ENCODE measurements around the gene BIRC6.

BIRC6 gene

DNA sequence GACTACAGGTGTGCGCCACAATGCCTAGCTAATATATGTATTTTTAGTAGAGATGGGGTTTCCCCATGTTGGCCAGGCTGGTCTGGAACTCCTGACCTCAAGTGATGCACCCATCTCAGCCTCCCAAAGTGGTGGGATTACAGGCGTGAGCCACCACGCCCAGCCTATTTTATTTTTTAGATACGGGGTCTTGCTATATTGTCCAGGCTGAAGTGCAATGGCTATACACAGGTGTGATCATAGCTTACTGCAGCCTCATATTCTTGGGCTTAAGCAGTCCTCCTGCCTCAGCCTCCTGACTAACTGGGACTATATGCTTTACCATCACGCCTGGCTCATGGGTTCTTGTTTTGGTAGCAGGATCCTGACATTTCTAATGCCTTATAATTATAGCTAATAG is 42.4 kb downstream of the BIRC6 start:
- ChIA-PET POLR2A (no interaction called here), CTCF (interaction anchor here (1.8 kb wide), 1 partner anchor 22 kb away, joined by 5 read pairs; no protein-coding TSS in a partner anchor)
- H3K4me3 ChIP-seq (ENCODE audit: low read depth, low read length), result no peak overlapping the region
- DNase-seq (ENCODE audit: low read depth, low spot score), result no peak
- TF ChIP-seq, protein P1, sequence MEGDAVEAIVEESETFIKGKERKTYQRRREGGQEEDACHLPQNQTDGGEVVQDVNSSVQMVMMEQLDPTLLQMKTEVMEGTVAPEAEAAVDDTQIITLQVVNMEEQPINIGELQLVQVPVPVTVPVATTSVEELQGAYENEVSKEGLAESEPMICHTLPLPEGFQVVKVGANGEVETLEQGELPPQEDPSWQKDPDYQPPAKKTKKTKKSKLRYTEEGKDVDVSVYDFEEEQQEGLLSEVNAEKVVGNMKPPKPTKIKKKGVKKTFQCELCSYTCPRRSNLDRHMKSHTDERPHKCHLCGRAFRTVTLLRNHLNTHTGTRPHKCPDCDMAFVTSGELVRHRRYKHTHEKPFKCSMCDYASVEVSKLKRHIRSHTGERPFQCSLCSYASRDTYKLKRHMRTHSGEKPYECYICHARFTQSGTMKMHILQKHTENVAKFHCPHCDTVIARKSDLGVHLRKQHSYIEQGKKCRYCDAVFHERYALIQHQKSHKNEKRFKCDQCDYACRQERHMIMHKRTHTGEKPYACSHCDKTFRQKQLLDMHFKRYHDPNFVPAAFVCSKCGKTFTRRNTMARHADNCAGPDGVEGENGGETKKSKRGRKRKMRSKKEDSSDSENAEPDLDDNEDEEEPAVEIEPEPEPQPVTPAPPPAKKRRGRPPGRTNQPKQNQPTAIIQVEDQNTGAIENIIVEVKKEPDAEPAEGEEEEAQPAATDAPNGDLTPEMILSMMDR (IDR thresholded peaks at IDR 0.05; ENCODE audit: insufficient read depth, low read length, missing control alignments), result no peak

GRCh38 chr2:32402091-32402490 is 45.3 kb downstream of the BIRC6 start:
- ChIA-PET POLR2A (no interaction called here), CTCF (no interaction called here)
- TF ChIP-seq, protein P1 (IDR thresholded peaks at IDR 0.05; ENCODE audit: insufficient read depth, low read length, missing control alignments), result no peak
- no peak overlapping the region for H3K4me3 ChIP-seq (ENCODE audit: low read depth, low read length)
- no peak for DNase-seq (ENCODE audit: low read depth, low spot score)

- no peak overlapping the region for H3K4me3 ChIP-seq (ENCODE audit: low read depth, low read length)
- POLR2A ChIA-PET, result no interaction called here
- CTCF ChIA-PET, result no interaction called here
- no peak for DNase-seq (ENCODE audit: low read depth, low spot score)
- TF ChIP-seq, protein P1 (IDR thresholded peaks at IDR 0.05; ENCODE audit: insufficient read depth, low read length, missing control alignments), result no peak
These were observed 47.0 kb downstream of the BIRC6 start for GRCh38 chr2:32403782-32404181.

- POLR2A ChIA-PET, result no interaction called here
- no peak for DNase-seq (ENCODE audit: low read depth, low spot score)
- TF ChIP-seq, protein P1 (IDR thresholded peaks at IDR 0.05; ENCODE audit: insufficient read depth, low read length, missing control alignments), result no peak
- no peak overlapping the region for H3K4me3 ChIP-seq (ENCODE audit: low read depth, low read length)
- CTCF ChIA-PET, result interaction anchor here (1.1 kb wide), 1 partner anchor 14 kb away, joined by 3 read pairs; no protein-coding TSS in a partner anchor
These were observed 47.9 kb downstream of the BIRC6 start for GRCh38 chr2:32404691-32405090.

GRCh38 chr2:32416519-32416918 is 59.7 kb downstream of the BIRC6 start:
- POLR2A ChIA-PET, result no interaction called here
- no peak for DNase-seq (ENCODE audit: low read depth, low spot score)
- TF ChIP-seq, protein P1 (IDR thresholded peaks at IDR 0.05; ENCODE audit: insufficient read depth, low read length, missing control alignments), result no peak
- CTCF ChIA-PET, result no interaction called here
- H3K4me3 ChIP-seq (ENCODE audit: low read depth, low read length), result no peak overlapping the region

DNA sequence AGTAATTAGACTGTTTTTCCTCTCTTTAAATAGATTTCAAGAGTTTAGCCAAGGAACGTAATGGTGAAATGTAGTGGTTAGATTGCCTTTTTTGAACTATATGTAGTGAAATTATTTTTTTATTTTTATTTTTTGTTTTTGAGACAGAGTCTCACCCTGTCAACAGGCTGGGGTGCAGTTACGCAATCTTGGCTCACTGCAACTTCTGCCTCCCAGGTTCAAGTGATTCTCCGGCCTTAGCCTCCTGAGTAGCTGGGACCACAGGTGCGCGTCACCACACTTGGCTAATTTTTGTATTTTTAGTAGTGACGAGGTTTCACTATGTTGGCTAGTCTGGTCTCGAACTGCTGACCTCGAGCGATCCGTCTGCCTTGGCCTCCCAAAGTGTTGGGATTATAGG is 60.8 kb downstream of the BIRC6 start:
- ChIA-PET POLR2A (interaction anchor here (0.7 kb wide), 1 partner anchor 40 kb away, joined by 3 read pairs; no protein-coding TSS in a partner anchor), CTCF (no interaction called here)
- TF ChIP-seq, protein P1 (IDR thresholded peaks at IDR 0.05; ENCODE audit: insufficient read depth, low read length, missing control alignments), result no peak
- H3K4me3 ChIP-seq (ENCODE audit: low read depth, low read length), result no peak overlapping the region
- no peak for DNase-seq (ENCODE audit: low read depth, low spot score)
